Measurements from ENCODE around the gene LGALS7B.
"Not testable (repeated sequence)": the region's sequence is repeated elsewhere in the genome, so short reads cannot be mapped to it uniquely, and the experiment has no call there.

The LGALS7B gene

DNA sequence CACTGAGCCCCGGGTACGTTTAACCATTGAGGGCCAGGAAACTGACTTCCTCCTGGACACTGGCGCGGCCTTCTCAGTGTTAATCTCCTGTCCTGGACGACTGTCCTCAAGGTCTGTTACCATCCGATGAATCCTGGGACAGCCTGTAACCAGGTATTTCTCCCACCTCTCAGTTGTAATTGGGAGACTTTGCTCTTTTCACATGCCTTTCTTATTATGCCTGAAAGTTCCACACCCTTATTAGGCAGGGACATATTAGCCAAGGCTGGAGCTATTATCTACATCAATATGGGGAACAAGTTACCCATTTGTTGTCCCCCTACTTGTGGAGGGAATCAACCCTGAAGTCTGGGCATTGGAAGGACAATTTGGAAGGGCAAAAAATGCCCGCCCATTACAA lies 36.9 kb downstream of the LGALS7B start:
- not testable (repeated sequence) for DNase-seq

DNA sequence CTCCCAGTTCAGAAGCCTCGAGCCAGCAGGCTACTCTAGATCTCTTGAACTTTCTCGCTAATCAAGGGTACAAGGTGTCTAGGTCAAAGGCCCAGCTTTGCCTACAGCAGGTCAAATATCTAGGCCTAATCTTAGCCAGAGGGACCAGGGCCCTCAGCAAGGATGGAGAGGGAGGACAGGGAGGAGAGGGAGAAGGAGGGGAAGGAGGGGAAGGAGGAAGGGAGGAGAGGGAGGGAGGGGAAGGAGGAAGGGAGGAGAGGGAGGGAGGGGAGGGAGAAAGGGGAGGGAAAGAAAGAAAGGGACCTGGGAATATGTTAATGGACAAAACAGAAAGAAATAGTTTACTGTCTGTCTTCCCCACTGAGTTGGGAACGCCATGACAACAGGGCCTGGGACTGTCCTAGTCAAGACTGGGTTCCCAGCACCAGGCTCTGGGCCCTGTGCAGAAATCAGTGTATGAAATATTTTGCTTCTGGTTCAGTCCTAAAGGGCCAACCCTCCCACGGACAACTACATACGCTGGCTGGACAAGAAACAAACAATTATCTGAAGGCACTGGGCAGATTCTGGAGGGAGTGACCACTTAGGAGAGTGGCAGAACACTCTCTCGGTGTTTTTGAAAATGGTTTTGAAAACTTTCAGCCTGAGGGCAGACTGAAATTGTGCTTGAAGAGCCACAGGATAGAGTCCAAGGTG lies 38.0 kb downstream of the LGALS7B start:
- DNase-seq = no peak

DNA sequence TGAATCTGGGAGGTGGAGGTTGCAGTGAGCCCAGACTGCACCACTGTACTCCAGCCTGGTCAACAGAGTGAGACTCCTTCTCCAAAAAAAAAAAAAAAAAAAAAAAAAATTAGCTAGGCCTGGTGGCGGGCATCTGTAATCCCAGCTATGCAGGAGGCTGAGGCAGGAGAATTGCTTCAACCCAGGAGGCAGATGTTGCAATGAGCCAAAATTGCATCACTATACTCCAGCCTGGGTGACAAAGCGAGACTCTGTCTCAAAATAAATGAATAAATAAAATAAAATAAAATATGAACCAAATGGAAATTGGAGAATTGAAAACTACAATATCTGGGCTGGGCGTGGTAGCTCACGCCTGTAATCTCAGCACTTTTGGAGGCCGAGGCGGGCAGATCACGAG lies 40.2 kb downstream of the LGALS7B start:
- not testable (repeated sequence) for DNase-seq

DNA sequence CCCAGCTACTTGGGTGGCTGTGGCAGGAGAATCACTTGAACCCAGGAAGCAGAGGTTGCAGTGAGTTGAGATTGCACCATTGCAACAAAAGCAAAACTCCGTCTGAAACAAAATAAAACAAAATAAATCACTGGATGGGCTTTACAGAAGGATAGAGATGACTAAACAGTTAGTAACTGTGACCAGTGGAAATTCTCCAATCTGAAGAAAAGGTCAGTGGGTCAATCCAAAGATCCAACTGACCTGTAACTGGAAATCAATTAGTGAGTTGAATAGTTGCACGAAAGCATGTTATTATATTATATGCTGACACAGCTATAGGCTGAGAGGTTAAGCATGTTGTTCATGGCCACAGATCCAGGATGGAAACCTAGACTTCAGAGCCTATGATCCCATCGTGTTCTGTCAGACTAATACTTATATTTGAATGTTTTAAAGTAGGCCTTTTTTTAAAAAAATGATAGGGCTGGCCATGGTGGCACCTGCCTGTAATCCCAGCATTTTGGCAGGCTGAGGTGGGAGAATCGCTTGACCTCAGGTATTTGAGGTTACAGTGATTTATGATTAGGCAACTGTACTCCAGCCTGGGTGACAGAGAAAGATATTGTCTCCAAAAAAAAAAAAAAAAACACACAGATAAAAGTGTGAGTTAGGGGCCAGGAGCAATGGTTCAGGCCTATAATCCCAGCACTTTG lies 41.2 kb downstream of the LGALS7B start:
- no peak for DNase-seq

DNA sequence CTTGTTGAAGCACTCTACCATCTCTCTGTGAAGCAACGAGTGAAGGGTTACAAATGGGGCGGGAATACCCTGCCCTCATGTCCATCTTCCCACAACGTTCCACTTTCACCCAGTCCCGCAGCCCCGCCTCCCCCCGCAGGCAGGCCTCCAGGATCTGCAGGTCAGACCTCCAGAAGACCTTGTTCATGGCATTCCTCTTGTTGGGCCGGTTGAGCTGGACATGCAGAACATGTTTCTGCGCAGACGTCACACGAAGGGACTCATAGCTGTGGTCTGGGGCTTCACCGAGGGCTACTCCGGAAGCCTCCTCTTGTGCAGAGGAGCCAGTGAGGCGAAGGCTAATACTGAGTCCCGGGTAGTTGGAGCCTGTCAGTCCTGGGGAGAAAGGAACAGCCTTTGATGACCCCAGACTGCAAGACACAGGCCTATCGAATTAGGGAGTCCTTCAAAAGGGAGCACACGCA lies 42.2 kb downstream of the LGALS7B start:
- DNase-seq = no peak

DNA sequence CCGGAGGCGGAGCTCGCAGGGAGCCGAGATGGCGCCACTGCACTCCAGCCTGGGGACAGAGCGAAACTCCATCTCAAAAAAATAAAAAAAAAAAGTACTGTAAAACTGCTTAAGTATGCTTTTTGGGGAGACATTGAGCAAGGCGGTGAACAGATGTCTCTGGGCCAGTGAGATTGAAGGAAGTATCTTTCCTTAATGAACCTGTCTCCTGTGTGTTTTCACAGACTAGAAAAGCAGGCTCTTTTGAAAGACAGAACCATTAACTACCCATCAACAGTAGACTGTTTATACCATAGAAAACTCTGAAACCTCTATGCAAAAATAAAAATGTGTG lies 44.1 kb downstream of the LGALS7B start:
- DNase-seq = no peak

DNA sequence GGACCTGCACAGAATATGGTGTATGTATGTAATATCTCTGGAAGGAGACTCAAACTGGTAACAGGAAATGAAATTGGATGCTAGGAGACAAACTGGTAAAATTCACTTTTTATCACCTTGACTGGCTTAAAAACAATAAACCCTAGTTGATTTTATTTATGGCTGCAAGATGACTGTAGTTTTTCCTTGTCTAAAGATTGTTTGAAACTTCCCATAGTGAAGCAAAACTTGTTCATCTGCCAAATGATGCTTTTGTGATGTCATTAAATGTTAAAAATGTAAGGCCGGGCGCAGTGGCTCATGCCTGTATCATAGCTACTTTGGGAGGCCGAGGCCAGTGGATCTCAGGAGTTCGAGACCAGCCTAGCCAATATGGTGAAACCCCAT lies 45.1 kb downstream of the LGALS7B start:
- no peak for DNase-seq

DNA sequence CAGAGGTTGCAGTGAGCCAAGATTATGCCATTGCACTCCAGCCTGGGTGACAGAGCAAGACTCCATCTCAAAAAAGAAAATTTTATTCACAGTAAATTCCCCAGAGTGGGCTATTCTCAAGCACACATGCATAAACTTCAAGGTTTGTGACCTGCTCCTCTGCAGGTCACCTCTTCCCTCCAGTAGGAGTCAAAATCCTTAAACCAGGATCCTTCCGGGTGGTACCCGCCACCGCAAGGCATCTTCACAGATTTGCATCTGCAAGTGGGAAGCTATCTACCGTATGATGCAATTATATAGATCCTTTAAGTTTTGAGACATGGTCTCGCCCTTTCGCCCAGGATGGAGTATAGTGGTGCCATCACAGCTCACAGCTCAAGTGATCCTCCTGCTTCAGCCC lies 45.6 kb downstream of the LGALS7B start:
- DNase-seq = no peak

DNA sequence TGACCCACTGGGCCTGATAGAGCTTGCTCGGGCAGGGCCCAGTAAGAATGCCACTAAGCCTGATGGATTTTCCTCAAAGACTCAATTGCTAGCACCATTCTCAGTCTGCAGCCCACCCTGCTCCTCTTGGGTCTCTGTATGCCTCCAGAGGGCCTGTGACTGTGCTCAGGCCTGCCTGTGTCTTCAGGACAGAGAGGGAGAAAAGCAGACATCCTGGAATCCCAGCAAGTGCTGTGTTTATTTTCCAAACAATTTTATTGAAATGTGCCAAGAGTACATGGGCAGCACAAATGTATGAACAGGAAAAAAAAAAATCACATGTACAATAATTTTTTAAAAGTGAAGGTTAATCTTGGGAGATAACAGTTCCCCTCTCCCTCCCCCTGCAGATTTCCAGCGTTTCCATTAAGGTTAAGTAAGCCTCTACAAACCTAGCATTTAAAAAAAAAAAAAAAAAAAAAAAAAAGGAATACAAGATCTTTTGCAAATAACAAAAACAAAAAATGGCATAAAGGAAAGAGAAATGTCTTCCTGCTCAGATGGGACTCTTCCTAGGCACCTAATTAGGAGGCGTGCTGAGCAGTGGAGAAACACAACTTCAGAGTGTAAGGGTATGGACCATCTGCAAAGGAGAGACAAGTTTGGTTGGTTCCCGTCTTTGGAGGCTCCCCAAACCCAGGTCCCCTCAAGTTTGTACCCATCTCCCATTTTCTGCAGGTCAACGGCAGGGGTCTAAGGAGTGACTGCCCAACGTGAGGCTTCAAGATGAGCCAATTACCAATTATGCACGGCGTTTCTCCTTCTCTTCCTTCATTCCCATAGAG lies 47.4 kb downstream of the LGALS7B start:
- DNase-seq = no peak

DNA sequence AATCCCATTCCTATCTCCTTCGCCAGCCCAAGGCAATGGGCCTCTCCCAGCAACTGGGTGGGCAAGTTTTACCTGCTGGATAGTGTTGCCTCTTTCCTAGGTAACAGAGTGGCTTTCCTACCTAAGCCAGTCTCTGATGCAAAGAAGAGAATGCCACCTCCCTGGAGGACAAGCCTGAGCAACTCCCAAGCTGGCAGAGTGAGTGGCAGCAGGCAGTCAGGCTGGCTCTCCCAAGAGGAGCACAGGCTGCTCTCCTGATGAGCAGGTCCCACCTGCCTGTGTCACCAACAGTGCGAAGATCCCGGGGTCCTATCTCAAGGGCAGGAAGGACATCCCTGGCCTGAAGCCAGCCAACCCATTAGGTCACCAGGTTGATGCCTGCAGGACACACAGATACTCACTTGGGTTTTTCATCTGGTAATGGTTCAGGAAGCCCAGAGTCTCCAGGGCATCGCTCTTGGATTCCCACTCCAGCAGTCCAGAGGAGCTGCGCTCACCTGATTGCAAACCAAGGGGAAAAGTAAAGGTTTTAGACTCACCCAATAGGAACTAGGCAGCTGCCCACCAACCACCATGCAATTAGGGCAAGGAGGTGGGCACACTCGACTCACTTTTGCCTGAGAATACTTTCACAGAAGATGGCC lies 48.1 kb downstream of the LGALS7B start:
- DNase-seq = no peak

DNA sequence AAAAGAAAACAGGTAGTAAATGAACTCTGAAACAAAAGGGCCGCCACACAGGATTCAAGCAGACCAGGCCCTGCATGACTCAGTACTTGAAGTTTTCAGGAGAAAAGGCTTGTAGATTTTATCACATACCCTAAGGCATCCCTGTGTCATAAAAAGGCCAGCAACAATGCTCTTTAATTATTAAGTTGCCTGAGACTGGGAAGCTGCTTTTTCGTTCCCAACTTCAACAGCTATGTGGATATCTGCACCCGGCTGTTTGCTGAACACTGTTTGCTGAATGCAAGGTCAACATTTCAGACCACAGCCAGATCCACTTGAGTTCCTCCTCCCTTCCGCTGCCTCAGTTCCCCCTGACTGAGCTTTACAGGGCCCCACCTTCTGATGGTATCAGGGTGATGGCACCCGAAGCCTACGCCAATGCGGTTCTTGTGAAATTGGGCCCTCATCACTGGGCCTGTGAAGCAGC lies 48.7 kb downstream of the LGALS7B start:
- no peak for DNase-seq

DNA sequence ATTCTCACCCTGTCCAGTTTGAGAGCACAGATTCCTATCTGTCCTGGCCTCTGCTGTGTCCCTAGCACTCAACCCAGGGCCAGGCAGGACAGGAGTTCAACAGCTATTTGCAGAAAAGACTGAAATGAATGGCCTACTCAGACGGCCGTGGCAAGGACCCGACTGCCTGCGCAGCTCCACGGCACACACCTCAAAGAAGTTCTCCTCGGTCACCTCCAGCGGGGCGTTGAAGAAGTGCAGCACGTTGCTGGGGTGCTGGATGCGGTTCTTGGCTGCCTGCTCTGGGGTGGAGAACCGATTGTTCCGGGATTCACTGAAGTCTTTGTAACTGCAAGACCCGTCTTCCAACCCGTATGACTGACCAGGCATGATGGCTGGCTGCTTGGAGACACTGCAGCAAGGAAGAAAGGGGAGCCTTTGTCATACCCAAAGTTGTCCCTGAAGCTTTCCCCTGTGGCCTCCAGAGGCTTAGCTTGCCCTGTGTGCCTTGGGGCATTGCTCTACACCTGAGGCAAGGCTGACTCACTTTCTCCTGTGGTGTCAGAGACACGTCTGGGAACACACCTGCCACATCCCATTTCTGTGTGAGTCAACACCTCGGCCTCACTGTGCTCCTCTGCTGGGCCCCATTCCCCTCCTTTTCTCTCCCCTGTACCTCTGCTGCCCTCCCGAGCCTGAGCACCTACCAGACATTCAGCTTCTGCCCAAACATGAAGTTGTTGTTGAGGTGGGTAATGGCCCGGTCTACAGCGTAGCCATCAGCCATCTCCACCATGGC lies 49.4 kb downstream of the LGALS7B start:
- no peak for DNase-seq

DNA sequence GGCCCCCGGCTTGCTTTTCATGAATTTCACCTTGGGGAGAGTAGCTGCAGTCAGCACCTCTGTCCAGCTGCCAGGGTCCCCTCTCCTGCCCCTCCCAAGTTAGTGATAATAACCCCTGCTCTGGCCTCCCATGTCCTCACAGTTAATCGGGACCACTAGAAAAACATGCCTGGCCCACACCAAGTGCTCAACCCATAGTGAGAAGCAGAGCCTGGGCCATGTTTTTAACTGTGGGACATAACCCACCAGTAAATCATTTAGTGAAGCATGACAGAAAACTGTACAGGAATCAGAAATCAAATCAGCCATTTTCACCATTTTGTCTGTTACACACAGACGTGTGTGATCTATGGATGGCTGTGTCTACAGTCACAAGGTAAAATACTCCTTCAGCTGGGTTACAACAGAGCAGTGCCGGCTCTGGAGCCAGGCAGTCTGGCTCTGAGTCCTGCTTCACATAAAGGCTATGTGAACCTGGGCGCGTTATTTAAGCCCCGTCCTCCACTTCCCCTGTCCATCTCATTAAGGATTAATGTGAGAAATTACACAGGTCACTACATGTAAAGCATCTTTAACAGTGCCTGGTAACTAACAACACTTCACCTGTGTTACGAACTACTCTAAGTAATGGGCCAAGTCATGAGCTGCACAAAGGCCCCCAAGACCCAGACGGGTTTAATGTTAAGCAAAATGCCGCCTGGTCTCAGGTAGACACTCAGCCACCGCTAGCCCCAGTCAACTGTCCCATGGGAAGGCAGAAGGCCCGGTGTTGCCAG lies 50.2 kb downstream of the LGALS7B start:
- DNase-seq = no peak

DNA sequence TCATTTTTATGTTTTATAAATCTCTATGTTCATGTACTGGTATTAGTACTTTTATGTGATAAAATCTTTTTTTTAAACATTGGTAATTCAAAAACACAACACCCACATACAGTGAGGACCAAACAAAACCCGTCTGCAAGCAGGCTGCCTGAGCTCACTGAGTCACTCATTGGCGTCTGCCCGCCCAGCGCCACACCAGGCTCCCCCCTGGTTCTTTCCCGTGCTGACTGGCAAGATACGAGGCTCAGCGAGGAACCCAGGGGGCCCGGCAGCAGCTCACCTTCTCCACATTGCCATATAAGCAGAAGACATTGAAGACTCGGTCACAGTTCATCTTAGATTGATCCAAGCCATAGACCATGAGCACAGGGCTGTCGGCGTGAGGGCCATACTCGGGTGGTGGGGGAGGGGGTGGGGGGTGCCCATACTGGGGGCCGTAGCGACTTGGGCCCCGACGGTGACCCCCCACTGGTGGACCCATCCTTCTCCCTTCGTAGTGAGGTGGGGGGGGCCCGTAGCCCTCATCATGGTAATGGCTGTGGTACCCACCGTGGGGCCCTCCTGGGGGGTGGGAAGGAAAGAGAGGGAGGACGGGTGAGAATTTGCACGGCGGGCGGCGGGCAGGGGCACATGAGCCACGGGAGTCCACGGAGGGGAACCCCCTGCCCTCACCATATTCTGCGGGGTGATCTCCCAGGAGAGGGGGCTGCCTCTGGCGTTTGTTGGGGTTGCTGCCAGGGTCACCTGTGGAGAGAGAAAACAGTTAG lies 51.0 kb downstream of the LGALS7B start:
- DNase-seq = no peak

DNA sequence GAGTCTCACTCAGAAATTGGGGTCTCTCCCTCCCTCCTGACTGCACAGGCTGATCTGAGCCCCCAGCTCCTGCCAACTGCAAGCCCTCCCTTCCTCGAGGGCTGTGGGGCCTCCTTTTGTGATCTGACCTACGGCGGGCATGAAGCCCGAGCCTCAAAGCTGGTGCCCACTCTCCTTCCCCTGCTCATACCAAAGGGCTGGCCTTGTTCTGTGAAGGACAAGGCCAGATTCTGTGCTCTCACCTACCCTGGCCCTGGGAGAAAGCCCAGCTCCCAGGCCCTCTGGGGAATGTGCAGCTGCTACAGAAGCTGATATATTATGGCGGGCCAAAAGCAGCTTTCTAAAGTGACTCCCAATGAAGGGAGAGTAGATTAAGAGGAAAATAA lies 51.6 kb downstream of the LGALS7B start:
- DNase-seq = no peak
